HG03135 (cell line): ENCODE data around the gene CLEC4M.
"Not testable (repeated sequence)": the region's sequence is repeated elsewhere in the genome, so short reads cannot be mapped to it uniquely, and the experiment has no call there.

ENCODE experiments used
- ATAC-seq: cut with Tn5 transposase; IDR thresholded peaks from one replicate; pipeline ENCODE4 v1.9.1; 2021; ENCODE audit warnings: mild to moderate bottlenecking, moderate library complexity; ENCODE audit not compliant: unreplicated experiment

CLEC4M gene

GRCh38 chr19:7772752-7773291 lies 9.8 kb downstream of the CLEC4M start:
- no peak for ATAC-seq

- no peak for ATAC-seq
Observed at GRCh38 chr19:7773841-7774240, 10.8 kb downstream of the CLEC4M start.

- ATAC-seq = no peak
Observed at GRCh38 chr19:7775761-7776160, 12.7 kb downstream of the CLEC4M start.

- ATAC-seq = no peak
Observed at GRCh38 chr19:7778081-7778480, 15.0 kb downstream of the CLEC4M start.

- no peak for ATAC-seq
Observed at GRCh38 chr19:7779631-7780486, 16.8 kb downstream of the CLEC4M start.

- ATAC-seq = no peak
Observed at GRCh38 chr19:7781157-7781556, 18.1 kb downstream of the CLEC4M start.

- no peak for ATAC-seq
Observed at GRCh38 chr19:7783991-7784423, 21.0 kb downstream of the CLEC4M start.

- ATAC-seq = no peak
Observed at GRCh38 chr19:7784856-7785255, 21.8 kb downstream of the CLEC4M start.

- no peak for ATAC-seq
Observed at GRCh38 chr19:7787141-7787540, 24.1 kb downstream of the CLEC4M start.

GRCh38 chr19:7787602-7788177 lies 24.6 kb downstream of the CLEC4M start:
- no peak for ATAC-seq

GRCh38 chr19:7788178-7788932 lies 25.3 kb downstream of the CLEC4M start:
- ATAC-seq = no peak

- no peak for ATAC-seq
Observed at GRCh38 chr19:7788933-7789323, 25.9 kb downstream of the CLEC4M start.

- no peak for ATAC-seq
Observed at GRCh38 chr19:7789447-7789846, 26.4 kb downstream of the CLEC4M start.

GRCh38 chr19:7790416-7790815 lies 27.4 kb downstream of the CLEC4M start:
- no peak for ATAC-seq

- ATAC-seq = no peak
Observed at GRCh38 chr19:7792281-7792680, 29.2 kb downstream of the CLEC4M start.

- not testable (repeated sequence) for ATAC-seq
Observed at GRCh38 chr19:7792701-7793100, 29.7 kb downstream of the CLEC4M start.

GRCh38 chr19:7793493-7793892 lies 30.4 kb downstream of the CLEC4M start:
- ATAC-seq = no peak

- no peak for ATAC-seq
Observed at GRCh38 chr19:7795555-7796161, 32.6 kb downstream of the CLEC4M start.

- no peak for ATAC-seq
Observed at GRCh38 chr19:7799640-7800355, 36.8 kb downstream of the CLEC4M start.

- no peak for ATAC-seq
Observed at GRCh38 chr19:7801020-7801570, 38.1 kb downstream of the CLEC4M start.
